Fibroblast of mammary gland (primary cell): ENCODE results near the gene CDH23.

Source experiments
- DNase-seq: peaks from one replicate; pipeline ENCODE4 v3.0.0-alpha.2; 2010; ENCODE audit warnings: low read depth
- H3K4me3 ChIP-seq: 2 replicates; pipeline ENCODE4 v1.5.1; 2011; ENCODE audit warnings: low read depth, mild to moderate bottlenecking, low read length, moderate library complexity; ENCODE audit not compliant: control insufficient read depth
- TF ChIP-seq, protein P1 (sequence below): conservative IDR thresholded peaks from 2 replicates; pipeline ENCODE4 v1.5.1; 2011; ENCODE audit warnings: low read depth, low read length, inconsistent platforms; ENCODE audit not compliant: control insufficient read depth, insufficient read depth

CDH23 gene

GRCh38 chr10:71713135-71714030 lies 316.7 kb downstream of the CDH23 start:
- DNase-seq, result peak; percentile 89
- H3K4me3 ChIP-seq, result no peak overlapping the region

DNA sequence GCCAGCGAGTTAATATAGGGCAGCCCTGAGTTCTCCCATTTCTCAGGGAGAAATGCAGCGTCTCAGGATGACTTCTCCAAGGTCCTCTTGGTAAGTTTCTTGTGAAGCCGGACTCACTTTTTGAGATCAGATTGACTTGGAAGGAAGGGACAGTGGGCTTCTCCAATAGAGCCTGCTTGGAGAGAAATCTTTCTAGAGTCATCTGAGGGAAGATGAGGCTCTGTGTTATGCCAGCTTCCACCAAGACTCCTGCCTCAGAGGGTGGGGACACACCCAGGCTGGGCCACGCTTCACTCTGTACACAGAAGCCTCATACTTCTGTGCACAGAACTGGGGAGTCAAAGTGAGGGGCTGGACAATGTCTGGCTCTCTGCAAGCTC lies 317.3 kb downstream of the CDH23 start:
- TF ChIP-seq, protein P1, sequence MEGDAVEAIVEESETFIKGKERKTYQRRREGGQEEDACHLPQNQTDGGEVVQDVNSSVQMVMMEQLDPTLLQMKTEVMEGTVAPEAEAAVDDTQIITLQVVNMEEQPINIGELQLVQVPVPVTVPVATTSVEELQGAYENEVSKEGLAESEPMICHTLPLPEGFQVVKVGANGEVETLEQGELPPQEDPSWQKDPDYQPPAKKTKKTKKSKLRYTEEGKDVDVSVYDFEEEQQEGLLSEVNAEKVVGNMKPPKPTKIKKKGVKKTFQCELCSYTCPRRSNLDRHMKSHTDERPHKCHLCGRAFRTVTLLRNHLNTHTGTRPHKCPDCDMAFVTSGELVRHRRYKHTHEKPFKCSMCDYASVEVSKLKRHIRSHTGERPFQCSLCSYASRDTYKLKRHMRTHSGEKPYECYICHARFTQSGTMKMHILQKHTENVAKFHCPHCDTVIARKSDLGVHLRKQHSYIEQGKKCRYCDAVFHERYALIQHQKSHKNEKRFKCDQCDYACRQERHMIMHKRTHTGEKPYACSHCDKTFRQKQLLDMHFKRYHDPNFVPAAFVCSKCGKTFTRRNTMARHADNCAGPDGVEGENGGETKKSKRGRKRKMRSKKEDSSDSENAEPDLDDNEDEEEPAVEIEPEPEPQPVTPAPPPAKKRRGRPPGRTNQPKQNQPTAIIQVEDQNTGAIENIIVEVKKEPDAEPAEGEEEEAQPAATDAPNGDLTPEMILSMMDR, result no peak
- H3K4me3 ChIP-seq, result no peak overlapping the region
- DNase-seq, result no peak

More at GRCh38 chr10:71713135-71714030, 316.7 kb downstream of the CDH23 start:
- TF ChIP-seq, protein P1, result peak; percentile 31

GRCh38 chr10:71714592-71714991 lies 317.9 kb downstream of the CDH23 start:
- H3K4me3 ChIP-seq, result no peak overlapping the region
- TF ChIP-seq, protein P1, result no peak

GRCh38 chr10:71715026-71715425 lies 318.3 kb downstream of the CDH23 start:
- TF ChIP-seq, protein P1, result no peak
- no peak overlapping the region for H3K4me3 ChIP-seq
- DNase-seq, result no peak

More at GRCh38 chr10:71714592-71714991, 317.9 kb downstream of the CDH23 start:
- DNase-seq, result no peak

DNA sequence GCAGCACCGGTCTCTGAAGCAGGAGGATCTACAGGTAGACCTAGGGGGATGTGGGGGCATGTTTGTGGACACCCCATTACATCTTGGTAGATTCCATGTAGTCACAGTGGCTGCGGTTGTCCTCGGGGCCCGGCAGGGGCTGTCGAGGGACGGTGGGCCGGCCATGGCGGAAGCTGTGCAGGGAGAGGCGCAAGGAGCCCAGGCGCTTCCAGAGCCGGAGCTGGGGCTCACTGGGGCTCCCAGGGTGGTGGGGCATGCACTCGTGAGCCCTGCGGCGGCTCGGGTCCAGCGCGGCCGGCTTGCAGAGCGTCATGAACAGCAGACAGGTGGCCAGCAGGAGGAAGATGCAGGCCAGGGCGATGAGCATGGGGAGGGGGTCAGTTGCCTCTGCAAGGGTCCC lies 319.1 kb downstream of the CDH23 start:
- no peak overlapping the region for H3K4me3 ChIP-seq
- DNase-seq, result no peak
- TF ChIP-seq, protein P1, result no peak

DNA sequence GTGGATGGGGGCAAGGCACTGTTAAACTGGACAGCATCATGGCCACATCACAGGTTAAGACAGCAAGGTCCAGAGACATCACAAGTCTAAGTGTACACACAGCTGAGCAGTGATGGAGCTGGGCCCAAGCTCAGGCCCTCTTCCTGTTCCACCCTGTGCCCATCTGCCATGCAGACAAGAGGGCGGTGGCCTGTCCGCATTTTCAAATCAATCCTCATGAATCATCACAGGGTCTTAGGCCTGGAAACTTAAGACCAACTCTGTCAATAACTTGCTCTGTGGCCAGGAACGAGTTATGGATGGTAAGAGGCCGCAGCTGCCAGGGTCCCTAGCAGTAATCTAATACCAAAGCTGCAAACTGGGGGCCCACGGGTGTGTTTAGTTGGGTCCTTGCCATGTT lies 319.7 kb downstream of the CDH23 start:
- TF ChIP-seq, protein P1, result no peak
- H3K4me3 ChIP-seq, result no peak overlapping the region
- no peak for DNase-seq
